Calu3 (cell line): Measurements from ENCODE around the gene PILRB. TPM values are rescaled to one million over a fixed set of nuclear protein-coding genes. Genes with fewer than 3 reads are reported as not detected.

ENCODE experiments used
- BruUV-seq: library from RNA; stranded (reverse); fragments of 400-500 nt; replicated peaks from 2 replicates; lab custom pipeline; 2021; lab: Mats Ljungman, UMichigan
- CTCF ChIA-PET: fragments of 300-600 bp; sonication (Branson Sonifier 250); formaldehyde crosslinking; loops from one replicate; lab custom pipeline; 2022; ENCODE audit warnings: antibody characterized with exemption; lab: Charles Lee
- DNase-seq: peaks from one replicate; pipeline ENCODE4 v3.0.0; 2022
- H3K27ac Mint-ChIP-seq: one replicate; pipeline ENCODE4 v1.8.0; 2022; ENCODE audit warnings: mixed read lengths; ENCODE audit not compliant: unreplicated experiment
- H3K27me3 Mint-ChIP-seq: one replicate; pipeline ENCODE4 v1.8.0; 2022; ENCODE audit warnings: mixed read lengths; ENCODE audit not compliant: unreplicated experiment
- H3K36me3 Mint-ChIP-seq: one replicate; pipeline ENCODE4 v1.8.0; 2022; ENCODE audit warnings: mild to moderate bottlenecking, moderate library complexity, mixed read lengths; ENCODE audit not compliant: insufficient read depth, unreplicated experiment
- H3K4me1 Mint-ChIP-seq: one replicate; pipeline ENCODE4 v1.8.0; 2022; ENCODE audit warnings: mild to moderate bottlenecking, low read depth, mixed read lengths; ENCODE audit not compliant: unreplicated experiment
- H3K4me3 Mint-ChIP-seq: one replicate; pipeline ENCODE4 v1.8.0; 2022; ENCODE audit warnings: mild to moderate bottlenecking, low read depth, moderate library complexity, mixed read lengths; ENCODE audit not compliant: unreplicated experiment
- H3K9me3 Mint-ChIP-seq: one replicate; pipeline ENCODE4 v1.8.0; 2022; ENCODE audit warnings: low read depth, mixed read lengths; ENCODE audit not compliant: unreplicated experiment
- CTCF ChIP-seq: fragments of 200-600 bp; IDR thresholded peaks from one replicate; pipeline ENCODE4 v1.8.0; 2022; ENCODE audit warnings: antibody characterized with exemption; ENCODE audit not compliant: unreplicated experiment
- intact Hi-C: fragments of 100-400 bp; cut with micrococcal nuclease; formaldehyde crosslinking; loops from one replicate; pipeline ENCODE4 v1.10.0; 2022; ENCODE audit not compliant: unreplicated experiment
- total RNA-seq: library from RNA; stranded (reverse); gene quantifications from 2 replicates; pipeline ENCODE4 v1.2.3, GENCODE V29; 2022

The PILRB gene
- total RNA-seq, 1 experiment from 2014 or later = 40.0 TPM

GRCh38 chr7:100390286-100391009 lies 32.5 kb downstream of the PILRB start:
- H3K4me1 Mint-ChIP-seq = no peaks in the 10 kb centered on the region
- CTCF ChIA-PET = no interaction called here
- no peak for TF ChIP-seq CTCF

GRCh38 chr7:100393233-100393905 lies 35.5 kb downstream of the PILRB start:
- no TSS peak for BruUV-seq

More at GRCh38 chr7:100390286-100391009, 32.5 kb downstream of the PILRB start:
- peaks cover 50% of the 10 kb centered on the region for H3K27me3 Mint-ChIP-seq
- H3K4me3 Mint-ChIP-seq = no peak overlapping the region
- H3K9me3 Mint-ChIP-seq = no peaks in the 10 kb centered on the region
- intact Hi-C loops = no loop called here
- no TSS peak for BruUV-seq
- DNase-seq = no peak
- H3K36me3 Mint-ChIP-seq = peaks cover 5% of the 10 kb centered on the region
- no peak overlapping the region for H3K27ac Mint-ChIP-seq

GRCh38 chr7:100394077-100394476 lies 36.2 kb downstream of the PILRB start:
- intact Hi-C loops = no loop called here
- Mint-ChIP-seq H3K27ac (no peak overlapping the region), H3K9me3 (no peaks in the 10 kb centered on the region), H3K4me1 (no peaks in the 10 kb centered on the region), H3K4me3 (no peak overlapping the region), H3K36me3 (peaks cover 5% of the 10 kb centered on the region), H3K27me3 (peaks cover 64% of the 10 kb centered on the region)
- CTCF ChIA-PET = no interaction called here
- DNase-seq = no peak
- no peak for TF ChIP-seq CTCF
- no TSS peak for BruUV-seq

More at GRCh38 chr7:100393233-100393905, 35.5 kb downstream of the PILRB start:
- CTCF ChIA-PET = no interaction called here
- Mint-ChIP-seq H3K4me1 (no peaks in the 10 kb centered on the region), H3K9me3 (no peaks in the 10 kb centered on the region), H3K27ac (no peak overlapping the region), H3K27me3 (peaks cover 61% of the 10 kb centered on the region), H3K4me3 (no peak overlapping the region), H3K36me3 (peaks cover 5% of the 10 kb centered on the region)
- no peak for TF ChIP-seq CTCF
- intact Hi-C loops = no loop called here
- DNase-seq = no peak

GRCh38 chr7:100396421-100396982 lies 38.6 kb downstream of the PILRB start:
- Mint-ChIP-seq H3K9me3 (no peaks in the 10 kb centered on the region), H3K4me3 (no peak overlapping the region), H3K4me1 (no peaks in the 10 kb centered on the region), H3K27me3 (peaks cover 45% of the 10 kb centered on the region), H3K27ac (no peak overlapping the region), H3K36me3 (no peaks in the 10 kb centered on the region)
- no TSS peak for BruUV-seq
- no peak for TF ChIP-seq CTCF
- no peak for DNase-seq
- CTCF ChIA-PET = no interaction called here
- intact Hi-C loops = no loop called here
